Measurements from ENCODE around the gene GADD45A.
"Not testable (repeated sequence)": the region's sequence is repeated elsewhere in the genome, so short reads cannot be mapped to it uniquely, and the experiment has no call there.

Gene GADD45A

DNA sequence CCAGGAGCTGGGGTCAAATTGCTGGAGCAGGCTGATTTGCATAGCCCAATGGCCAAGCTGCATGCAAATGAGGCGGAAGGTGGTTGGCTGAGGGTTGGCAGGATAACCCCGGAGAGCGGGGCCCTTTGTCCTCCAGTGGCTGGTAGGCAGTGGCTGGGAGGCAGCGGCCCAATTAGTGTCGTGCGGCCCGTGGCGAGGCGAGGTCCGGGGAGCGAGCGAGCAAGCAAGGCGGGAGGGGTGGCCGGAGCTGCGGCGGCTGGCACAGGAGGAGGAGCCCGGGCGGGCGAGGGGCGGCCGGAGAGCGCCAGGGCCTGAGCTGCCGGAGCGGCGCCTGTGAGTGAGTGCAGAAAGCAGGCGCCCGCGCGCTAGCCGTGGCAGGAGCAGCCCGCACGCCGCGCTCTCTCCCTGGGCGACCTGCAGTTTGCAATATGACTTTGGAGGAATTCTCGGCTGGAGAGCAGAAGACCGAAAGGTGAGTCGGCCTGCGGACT, at the start of gene GADD45A:
Gene GADD45A, plus strand, starts transcription at position 135 of the 491 bp plus-strand sequence. Its CDS starts 294 bp downstream, at position 429.
- peak; percentile 72 to 91 (median 86) for DNase-seq (ENCODE audit: low read depth in 3 of 3)

DNA sequence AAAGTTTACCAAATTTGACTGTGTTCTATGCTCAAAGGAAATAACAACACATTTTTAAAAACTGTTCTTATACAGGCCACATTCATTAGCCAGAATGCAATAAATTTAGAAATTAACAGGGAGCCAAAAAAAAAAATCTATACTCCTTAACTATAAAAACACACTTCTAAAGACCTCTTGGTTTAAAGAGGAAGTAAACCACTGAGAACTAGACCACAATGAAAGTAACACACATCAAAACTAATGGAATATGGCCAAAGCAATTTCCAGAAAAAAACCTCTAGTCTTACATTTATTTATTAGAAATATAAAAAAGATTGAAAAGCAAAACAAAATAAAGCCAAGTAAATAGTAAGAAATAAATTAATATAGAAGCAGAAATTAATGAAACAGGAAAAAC, 48.9 kb upstream of the GADD45A start:
- DNase-seq (ENCODE audit: low read depth in 3 of 3): no peak

DNA sequence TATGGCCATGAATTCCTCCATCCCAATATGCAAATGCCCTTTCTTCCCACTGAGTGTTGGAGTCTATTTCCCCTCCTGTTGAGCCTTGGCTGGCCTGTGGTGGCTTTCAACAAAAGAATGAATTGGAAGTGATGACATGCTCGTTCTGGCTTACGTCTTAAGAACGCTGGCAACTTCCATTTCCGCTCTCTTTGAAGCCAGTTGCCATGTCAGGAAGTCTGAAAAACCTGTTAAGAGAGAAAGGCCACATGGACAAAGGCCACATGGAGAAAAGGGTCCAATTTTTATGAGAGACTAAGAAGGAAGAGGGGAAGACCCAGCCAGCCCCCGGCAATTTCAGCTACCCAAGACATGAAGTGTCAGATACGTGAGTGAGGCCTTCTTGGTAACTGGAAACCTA, 45.6 kb upstream of the GADD45A start:
- no peak for DNase-seq (ENCODE audit: low read depth in 3 of 3)

GRCh38 chr1:67642629-67643028, 42.4 kb upstream of the GADD45A start:
- DNase-seq (ENCODE audit: low read depth in 3 of 3): no peak

DNA sequence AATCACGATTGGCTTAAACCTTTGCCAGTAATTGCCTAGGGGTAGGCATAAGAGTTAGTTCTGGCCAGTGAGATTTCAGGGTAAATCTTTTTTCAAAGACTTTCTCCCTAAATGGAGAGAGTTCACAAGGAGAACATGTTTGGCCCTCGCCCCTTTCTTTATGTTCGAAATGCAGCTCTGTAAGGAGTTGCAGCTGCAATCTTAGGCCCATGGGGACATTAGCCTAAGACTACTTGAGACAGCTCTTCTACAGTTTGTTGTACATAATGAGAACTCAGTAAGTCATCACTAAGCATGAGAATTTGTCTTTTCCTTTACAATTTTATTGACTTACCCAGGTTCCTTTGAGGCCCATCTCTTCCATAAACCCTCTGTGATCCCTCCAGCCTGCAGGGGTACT, 40.4 kb upstream of the GADD45A start:
- DNase-seq (ENCODE audit: low read depth in 3 of 3): no peak

DNA sequence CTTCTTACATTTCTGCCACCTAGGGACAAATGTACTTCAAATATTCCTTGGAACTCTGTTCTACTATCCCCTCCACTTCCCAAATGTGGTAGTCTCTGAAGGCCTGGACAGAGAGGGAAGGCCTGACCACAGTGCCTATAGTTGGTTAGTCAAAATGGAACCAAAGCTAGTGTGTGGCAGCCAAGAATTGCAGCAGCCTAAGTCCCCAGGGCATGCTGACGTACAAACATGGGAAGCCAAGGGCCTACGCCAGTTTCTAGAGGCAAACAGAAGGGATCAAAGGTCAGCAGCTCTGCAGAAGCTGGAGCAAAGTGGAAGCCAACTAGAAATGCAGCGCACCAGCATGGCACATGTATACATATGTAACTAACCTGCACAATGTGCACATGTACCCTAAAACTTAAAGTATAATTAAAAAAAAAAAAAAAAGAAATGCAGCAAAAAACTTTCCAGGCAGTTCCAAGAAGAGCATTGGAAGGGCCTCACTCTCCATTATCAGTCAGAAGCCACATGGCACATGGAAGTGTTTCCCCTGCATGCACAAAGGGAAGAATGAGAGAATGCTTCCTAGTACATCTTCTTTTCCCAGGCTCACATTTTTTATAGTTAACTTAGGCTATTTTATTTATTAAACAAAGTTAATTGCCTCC, 39.4 kb upstream of the GADD45A start:
- no peak for DNase-seq (ENCODE audit: low read depth in 3 of 3)

DNA sequence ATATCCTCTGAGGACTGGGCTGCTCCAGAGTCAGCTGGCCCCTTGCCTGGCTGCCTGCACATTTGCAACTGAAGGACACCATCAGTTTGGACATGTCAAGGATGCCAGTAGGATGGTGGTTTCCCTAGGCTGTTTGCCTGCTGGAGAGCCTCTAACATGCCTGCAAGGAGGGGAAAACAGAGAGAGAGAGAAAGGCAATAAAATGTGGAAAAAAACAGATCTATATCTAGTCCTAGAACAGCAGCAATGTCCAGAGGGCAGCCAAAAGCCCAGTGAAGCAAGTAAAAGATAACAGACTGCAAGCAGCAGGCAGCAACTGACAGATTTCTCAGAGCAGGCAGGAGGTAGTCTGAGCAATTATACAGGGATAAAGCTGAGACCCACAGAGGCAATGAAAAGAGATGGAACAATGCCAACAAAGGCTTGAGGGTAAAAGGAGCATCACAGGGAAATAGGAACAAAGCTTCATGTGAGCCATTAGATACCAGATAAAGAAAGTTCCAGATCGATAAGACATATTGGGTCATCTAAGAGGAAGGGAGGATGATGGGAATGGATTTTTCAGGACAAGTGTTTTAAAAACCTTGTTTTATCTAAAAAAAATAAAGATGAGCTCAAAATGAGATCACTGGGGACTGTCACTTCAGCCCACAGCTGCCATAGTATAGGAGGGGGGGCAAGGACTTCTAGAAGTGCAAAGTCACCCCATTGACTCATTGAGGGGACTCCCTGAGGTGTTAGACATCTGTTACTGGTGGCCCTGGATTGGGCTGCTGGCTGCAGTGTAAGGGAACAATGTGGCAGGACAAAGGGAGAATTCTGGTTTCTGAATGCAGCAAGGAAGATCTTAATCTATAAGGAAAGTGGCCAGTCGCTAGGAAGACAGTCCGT, 38.6 kb upstream of the GADD45A start:
- DNase-seq (ENCODE audit: low read depth in 3 of 3): no peak

- no peak for DNase-seq (ENCODE audit: low read depth in 3 of 3)
These were observed 37.8 kb upstream of the GADD45A start for GRCh38 chr1:67647036-67647798.

DNA sequence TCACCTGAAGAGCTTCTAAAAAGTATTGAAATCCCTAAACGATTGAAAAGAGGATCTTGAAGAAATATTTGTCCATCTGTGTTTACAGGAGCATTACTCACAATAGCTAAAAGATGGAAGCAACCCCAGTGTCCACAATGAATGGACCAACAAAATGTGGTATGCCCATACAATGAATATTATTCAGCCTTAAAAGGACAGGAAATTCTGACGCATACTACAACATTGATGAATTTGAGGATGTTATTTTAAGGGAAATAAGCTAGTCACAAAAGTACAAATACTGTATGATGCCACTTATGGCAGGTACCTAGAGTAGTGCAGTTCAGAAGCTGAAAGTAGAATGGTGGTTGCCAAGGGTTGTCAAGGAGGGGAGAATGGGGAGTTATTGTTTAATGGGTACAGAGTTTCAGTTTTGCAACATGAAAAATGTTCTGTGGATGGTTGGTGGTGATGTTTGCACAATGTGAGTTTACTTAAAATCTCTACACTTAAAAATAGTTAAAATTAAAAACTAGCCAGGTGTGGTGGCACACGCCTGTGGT, 37.1 kb upstream of the GADD45A start:
- DNase-seq (ENCODE audit: low read depth in 3 of 3): no peak

- no peak for DNase-seq (ENCODE audit: low read depth in 3 of 3)
These were observed 36.2 kb upstream of the GADD45A start for GRCh38 chr1:67648582-67649326.

- DNase-seq (ENCODE audit: low read depth in 3 of 3): no peak
These were observed 34.9 kb upstream of the GADD45A start for GRCh38 chr1:67650061-67650460.

GRCh38 chr1:67651031-67651430, 34.0 kb upstream of the GADD45A start:
- no peak for DNase-seq (ENCODE audit: low read depth in 3 of 3)

DNA sequence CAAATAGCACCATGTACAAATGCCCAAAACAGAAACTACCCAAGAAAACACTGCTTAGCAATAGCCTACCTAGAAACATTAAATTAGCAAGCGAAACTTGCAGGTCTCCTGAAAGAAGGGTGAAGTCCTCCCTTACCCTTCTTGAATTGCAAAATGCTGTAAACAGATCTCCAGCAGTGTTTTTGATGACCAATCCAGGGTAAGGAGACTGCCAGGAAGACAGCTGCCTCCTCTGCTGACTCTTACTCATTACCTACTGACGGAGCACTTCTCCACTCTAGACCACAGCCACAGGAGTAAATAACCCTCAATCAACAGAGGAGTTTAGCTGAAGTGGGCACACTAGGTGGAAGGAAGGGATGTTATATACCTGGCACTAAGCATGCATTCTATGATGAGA, 32.2 kb upstream of the GADD45A start:
- no peak for DNase-seq (ENCODE audit: low read depth in 3 of 3)

DNA sequence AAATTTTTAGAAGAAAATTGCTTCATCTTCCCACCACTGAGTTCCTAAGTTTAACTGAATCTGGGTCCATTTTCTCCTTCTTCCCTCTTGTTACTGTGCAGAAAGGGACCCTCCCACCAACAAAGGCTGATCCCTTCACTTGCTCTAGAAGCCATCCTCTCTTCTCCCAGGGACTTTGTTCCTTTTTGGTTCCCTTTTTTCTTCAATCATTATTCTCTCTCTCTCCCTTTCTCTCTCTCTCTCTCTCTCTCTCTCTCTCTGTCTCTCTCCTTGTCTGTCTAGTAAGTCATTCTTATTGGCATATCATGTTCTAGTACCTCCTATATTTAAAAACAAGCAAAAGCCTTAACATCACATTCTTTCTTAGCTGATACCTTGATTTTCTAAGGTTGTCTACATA, 31.7 kb upstream of the GADD45A start:
- no peak for DNase-seq (ENCODE audit: low read depth in 3 of 3)

DNA sequence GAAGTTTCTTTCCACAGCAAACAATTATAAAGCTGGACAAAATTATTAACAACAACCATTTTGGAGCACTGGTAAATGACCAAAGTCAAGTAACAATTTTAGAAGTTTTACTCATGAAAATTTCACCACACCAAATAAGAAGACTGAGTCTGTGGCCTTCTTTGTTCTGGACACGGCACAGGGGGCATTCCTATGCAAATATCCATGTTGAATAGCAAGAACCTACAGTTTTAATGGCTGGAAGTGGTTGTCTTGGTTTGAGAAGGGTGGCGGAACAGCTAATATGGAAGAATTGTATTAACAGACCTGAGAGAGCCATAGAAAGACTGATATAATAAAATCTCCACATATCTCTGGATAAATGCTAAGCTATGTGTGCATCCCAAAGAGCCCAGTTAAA, 29.4 kb upstream of the GADD45A start:
- DNase-seq (ENCODE audit: low read depth in 3 of 3): no peak

DNA sequence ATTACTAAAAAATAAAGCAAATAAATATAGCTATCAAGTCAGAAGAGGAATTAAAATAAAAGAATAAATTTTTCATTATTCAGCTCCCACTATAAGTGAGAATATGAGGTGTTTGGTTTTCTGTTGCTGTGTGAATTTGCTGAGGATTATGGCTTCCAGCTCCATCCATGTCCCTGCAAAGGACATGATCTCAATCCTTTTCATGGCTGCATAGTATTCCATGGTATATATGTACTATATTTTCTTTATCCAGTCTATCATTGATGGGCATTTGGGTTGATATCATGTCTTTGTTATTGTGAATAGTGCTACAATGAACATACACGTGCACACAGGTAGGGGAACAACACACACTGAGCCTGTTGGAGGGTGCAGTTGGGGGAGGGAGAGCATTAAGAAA, 27.8 kb upstream of the GADD45A start:
- DNase-seq (ENCODE audit: low read depth in 3 of 3): not testable (repeated sequence)

DNA sequence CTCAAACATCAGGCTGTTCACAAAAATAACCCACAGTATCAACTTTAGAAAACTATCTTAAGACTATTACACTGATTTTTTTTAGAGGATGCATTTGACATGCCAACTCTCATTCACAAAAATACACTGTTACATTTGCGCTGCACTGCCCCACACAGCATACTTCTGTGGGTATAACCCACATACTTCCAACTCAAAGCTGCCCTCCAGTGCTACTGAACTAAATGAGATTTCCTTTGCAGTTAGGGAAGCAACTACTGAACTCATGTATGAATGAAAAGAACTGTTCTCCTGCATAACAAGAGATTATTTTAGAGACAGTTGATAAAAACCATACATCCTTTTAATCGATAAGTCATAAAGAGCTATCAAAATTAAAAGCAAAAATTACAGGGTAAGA, 25.8 kb upstream of the GADD45A start:
- no peak for DNase-seq (ENCODE audit: low read depth in 3 of 3)

GRCh38 chr1:67662884-67663283, 22.1 kb upstream of the GADD45A start:
- DNase-seq (ENCODE audit: low read depth in 3 of 3): no peak

DNA sequence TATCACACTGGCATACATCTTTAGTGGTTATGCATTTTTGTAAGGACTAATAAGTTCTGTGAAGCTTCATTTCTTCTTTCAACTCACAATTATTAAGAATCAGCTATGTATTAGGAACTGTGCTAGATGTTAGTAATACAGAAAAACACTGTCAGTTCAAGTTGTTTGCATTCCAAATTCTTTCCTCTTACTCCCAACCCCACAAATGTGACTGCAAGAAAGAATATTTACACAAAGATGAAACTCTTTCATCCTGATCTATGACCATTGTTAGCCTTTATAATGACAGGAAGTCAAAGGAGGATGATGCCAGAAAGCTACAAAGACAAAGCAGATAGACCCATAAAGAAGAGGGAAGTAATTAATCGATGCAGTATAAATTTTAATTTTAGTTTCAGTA, 21.0 kb upstream of the GADD45A start:
- DNase-seq (ENCODE audit: low read depth in 3 of 3): no peak

GRCh38 chr1:67665307-67665706, 19.7 kb upstream of the GADD45A start:
- not testable (repeated sequence) for DNase-seq (ENCODE audit: low read depth in 3 of 3)

- DNase-seq (ENCODE audit: low read depth in 3 of 3): no peak
These were observed 18.4 kb upstream of the GADD45A start for GRCh38 chr1:67666636-67667035.
